ENCODE results near the gene CEMP1. TPM values are rescaled to one million over a fixed set of nuclear protein-coding genes. Genes with fewer than 3 reads are reported as not detected.
"Not testable (repeated sequence)": the region's sequence is repeated elsewhere in the genome, so short reads cannot be mapped to it uniquely, and the experiment has no call there.

Gene CEMP1
- total RNA-seq, 1 experiment from 2014 or later: not detected

DNA sequence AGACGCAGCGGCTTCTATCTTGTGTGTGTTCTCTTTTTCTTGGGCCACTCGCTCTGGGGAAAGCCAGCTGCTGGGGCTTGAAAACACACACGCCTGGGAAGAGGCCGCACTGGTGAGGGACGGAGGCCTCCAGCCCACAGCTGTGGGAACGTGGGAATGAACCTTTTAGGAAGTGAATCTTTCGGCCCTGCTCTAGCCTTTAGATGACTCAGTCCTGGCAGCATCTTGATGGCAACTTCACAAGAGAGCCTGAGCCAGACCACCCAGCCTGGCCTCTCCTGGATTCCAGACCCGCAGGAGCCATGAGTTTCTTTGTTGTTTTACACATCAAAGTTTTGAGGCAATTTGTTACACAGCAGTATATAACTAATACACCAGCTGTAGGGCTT, 4.4 kb upstream of the CEMP1 start:
- Histone ChIP-seq H2BK120ac (ENCODE audit: low read depth, low read length, poor library complexity, severe bottlenecking) (no peak overlapping the region), H2AFZ (ENCODE audit: low read length) (no peak overlapping the region), H3K27me3 (ENCODE audit: insufficient read depth, low read length) (no peaks in the 10 kb centered on the region), H4K20me1 (ENCODE audit: control insufficient read depth, insufficient read depth, insufficient read length) (no peaks in the 10 kb centered on the region), H2AK5ac (ENCODE audit: insufficient read length, low read length) (no peak overlapping the region), H3K79me1 (ENCODE audit: insufficient read depth, low read depth, low read length, poor library complexity, severe bottlenecking) (peaks cover 6% of the 10 kb centered on the region), H3K23me2 (ENCODE audit: insufficient read length, low read depth, low read length, poor library complexity, severe bottlenecking) (peaks cover 10% of the 10 kb centered on the region), H4K5ac (ENCODE audit: insufficient read length, low read depth, low read length) (no peak overlapping the region), H3K23ac (ENCODE audit: insufficient read length, low read depth, low read length) (no peak overlapping the region), H3K79me2 (ENCODE audit: insufficient read depth, low read length) (peaks cover 3% of the 10 kb centered on the region; the same call in 1 of the 2 replicates), H2BK20ac (ENCODE audit: low read depth, low read length, poor library complexity, severe bottlenecking) (no peak overlapping the region), H3K4me2 (ENCODE audit: insufficient read depth, insufficient read length, low read length) (no peak overlapping the region), H2BK15ac (ENCODE audit: low read depth, low read length) (no peak overlapping the region), H2BK12ac (ENCODE audit: insufficient read length, low read depth, low read length) (no peak overlapping the region), H3K56ac (ENCODE audit: insufficient read length, low read depth, low read length) (no peak overlapping the region), H3K9me3 (ENCODE audit: control insufficient read depth, low read depth, low read length) (no peaks in the 10 kb centered on the region), H3K4ac (ENCODE audit: low read depth, low read length) (no peak overlapping the region), H2BK5ac (ENCODE audit: insufficient read length, low read length) (no peak overlapping the region), H3K4me1 (ENCODE audit: insufficient read depth, low read length) (no peaks in the 10 kb centered on the region; the same call in 1 of the 2 replicates), H3K18ac (ENCODE audit: insufficient read length, low read depth, low read length) (no peak overlapping the region), H3K27ac (ENCODE audit: insufficient read length, low read depth, low read length) (no peak overlapping the region), H3K9ac (ENCODE audit: extremely low read depth, insufficient read length, low read length) (no peak overlapping the region), H4K91ac (ENCODE audit: insufficient read length, low read depth, low read length) (no peak overlapping the region), H4K8ac (replicated peaks; ENCODE audit: insufficient read length, low read depth, low read length) (no peak overlapping the region), H3T11ph (ENCODE audit: low read length) (no peak overlapping the region), H3K14ac (ENCODE audit: insufficient read depth, low read length) (no peak overlapping the region)
- peaks cover 4% of the 10 kb centered on the region; the same call in 1 of the 2 replicates for H3K27me3 Mint-ChIP-seq (ENCODE audit: low read depth)
- H3K27ac Mint-ChIP-seq: no peak overlapping the region
- WGBS (ENCODE audit: extremely low coverage, insufficient read length, low lambda C conversion rate): no CpG with 5 or more reads among the region's 9 CpGs
- peaks cover 11 to 22% of the 10 kb centered on the region in 2 experiments for H3K4me1 Mint-ChIP-seq
- no peak for DNase-seq
- 0 out of 7 replicates have a peak, but pooled peaks cover 0 to 4% (median 0%) of the 10 kb centered on the region in 3 experiments for H3K36me3 Mint-ChIP-seq (ENCODE audit: insufficient read depth in 1 of 3, low read depth in 3 of 3)
- no peak for TF ChIP-seq CTCF (conservative IDR thresholded peaks at IDR 0.05)
- H3K9me3 Mint-ChIP-seq: peaks cover 0 to 2% of the 10 kb centered on the region in 2 experiments; a peak in 1 of 5 replicates
- no peak overlapping the region for H3K4me3 Mint-ChIP-seq

GRCh38 chr16:2534335-2534734, 3.1 kb upstream of the CEMP1 start:
- H3K18ac ChIP-seq (ENCODE audit: insufficient read length, low read depth, low read length); H2AFZ ChIP-seq (ENCODE audit: low read length); H2BK15ac ChIP-seq (ENCODE audit: low read depth, low read length); H3K23ac ChIP-seq (ENCODE audit: insufficient read length, low read depth, low read length); H4K5ac ChIP-seq (ENCODE audit: insufficient read length, low read depth, low read length); H3K9ac ChIP-seq (ENCODE audit: extremely low read depth, insufficient read length, low read length); H3K9me3 Mint-ChIP-seq; H3K4ac ChIP-seq (ENCODE audit: low read depth, low read length); H3K27ac Mint-ChIP-seq; H3T11ph ChIP-seq (ENCODE audit: low read length); H3K56ac ChIP-seq (ENCODE audit: insufficient read length, low read depth, low read length); H2BK120ac ChIP-seq (ENCODE audit: low read depth, low read length, poor library complexity, severe bottlenecking); H3K14ac ChIP-seq (ENCODE audit: insufficient read depth, low read length); H2BK20ac ChIP-seq (ENCODE audit: low read depth, low read length, poor library complexity, severe bottlenecking); H2BK12ac ChIP-seq (ENCODE audit: insufficient read length, low read depth, low read length); H2BK5ac ChIP-seq (ENCODE audit: insufficient read length, low read length); H3K27me3 Mint-ChIP-seq (ENCODE audit: low read depth); H3K79me2 ChIP-seq (ENCODE audit: insufficient read depth, low read length); H4K20me1 ChIP-seq (ENCODE audit: control insufficient read depth, insufficient read depth, insufficient read length); H3K36me3 Mint-ChIP-seq (ENCODE audit: insufficient read depth in 1 of 3, low read depth in 3 of 3); H3K4me1 ChIP-seq (ENCODE audit: insufficient read depth, low read length); H4K91ac ChIP-seq (ENCODE audit: insufficient read length, low read depth, low read length); H3K4me3 Mint-ChIP-seq; H4K8ac ChIP-seq (replicated peaks; ENCODE audit: insufficient read length, low read depth, low read length); H3K9me3 ChIP-seq (ENCODE audit: control insufficient read depth, low read depth, low read length); H3K27ac ChIP-seq (ENCODE audit: insufficient read length, low read depth, low read length); H3K23me2 ChIP-seq (ENCODE audit: insufficient read length, low read depth, low read length, poor library complexity, severe bottlenecking); H3K4me2 ChIP-seq (ENCODE audit: insufficient read depth, insufficient read length, low read length); H3K27me3 ChIP-seq (ENCODE audit: insufficient read depth, low read length); H2AK5ac ChIP-seq (ENCODE audit: insufficient read length, low read length); DNase-seq; H3K79me1 ChIP-seq (ENCODE audit: insufficient read depth, low read depth, low read length, poor library complexity, severe bottlenecking): not testable (repeated sequence)
- H3K4me1 Mint-ChIP-seq: peaks cover 8 to 20% of the 10 kb centered on the region in 2 experiments
- WGBS (ENCODE audit: extremely low coverage, insufficient read length, low lambda C conversion rate): no CpG with 5 or more reads among the region's 5 CpGs
